SU-DHL-6 (cell line): ENCODE measurements around the gene NFIB.

Experiments used
- H2AFZ ChIP-seq: fragments of 200-600 bp; sonication (generic); 2 replicates; pipeline ENCODE4 v1.6.1; 2014; ENCODE audit warnings: low read depth, mild to moderate bottlenecking, moderate library complexity, mixed read lengths, antibody characterized with exemption, low read length; ENCODE audit not compliant: severe bottlenecking
- H3F3A ChIP-seq: fragments of 200-600 bp; shearing (Covaris generic); 2 replicates; pipeline ENCODE4 v1.6.0; 2016; ENCODE audit warnings: antibody characterized with exemption, mild to moderate bottlenecking; ENCODE audit not compliant: insufficient read depth
- H3K27ac ChIP-seq: fragments of 200-600 bp; sonication (generic); 2 replicates; pipeline ENCODE4 v1.5.1; 2016; ENCODE audit warnings: low read depth, mild to moderate bottlenecking, low read length, moderate library complexity, mixed read lengths
- H3K27me3 ChIP-seq: fragments of 200-600 bp; sonication (generic), shearing (Covaris generic); 2 replicates; pipeline ENCODE4 v1.6.0; 2014; ENCODE audit warnings: mild to moderate bottlenecking, low read length
- H3K36me3 ChIP-seq: fragments of 200-600 bp; sonication (generic); 2 replicates; pipeline ENCODE4 v1.6.1; 2014; ENCODE audit warnings: mild to moderate bottlenecking, low read length, mixed read lengths
- H3K4me2 ChIP-seq: fragments of 300-600, 200-600 bp; shearing (Covaris generic), sonication (generic); 2 replicates; pipeline ENCODE4 v1.6.0; 2014; ENCODE audit warnings: low read length, low read depth, mild to moderate bottlenecking; ENCODE audit not compliant: poor library complexity, severe bottlenecking
- H3K4me3 ChIP-seq: fragments of 200-600 bp; sonication (generic); 2 replicates; pipeline ENCODE4 v1.5.1; 2014; ENCODE audit warnings: antibody characterized with exemption, low read length, mild to moderate bottlenecking, mixed read lengths; ENCODE audit not compliant: insufficient read depth, poor library complexity, severe bottlenecking
- H3K79me2 ChIP-seq: fragments of 200-600 bp; sonication (generic); 2 replicates; pipeline ENCODE4 v1.6.1; 2014; ENCODE audit warnings: mild to moderate bottlenecking, low read length, moderate library complexity; ENCODE audit not compliant: insufficient read depth
- H3K9ac ChIP-seq: fragments of 200-600 bp; sonication (generic); 2 replicates; pipeline ENCODE4 v1.7.0; 2014; ENCODE audit warnings: mild to moderate bottlenecking, low read length
- H3K9me2 ChIP-seq: fragments of 200-600 bp; sonication (generic); replicated peaks from 2 replicates; pipeline ENCODE4 v1.6.1; 2014; ENCODE audit warnings: low read length; ENCODE audit not compliant: insufficient read depth
- H3K9me3 ChIP-seq: fragments of 200-600 bp; sonication (generic); 2 replicates; pipeline ENCODE4 v1.6.1; 2014; ENCODE audit warnings: low read length, mixed read lengths; ENCODE audit not compliant: insufficient read depth
- H4K20me1 ChIP-seq: fragments of 200-600 bp; sonication (generic); 2 replicates; pipeline ENCODE4 v1.6.1; 2014; ENCODE audit warnings: low read depth, mild to moderate bottlenecking, antibody characterized with exemption, low read length, moderate library complexity, mixed read lengths
- CTCF ChIP-seq: fragments of 200-600 bp; sonication (generic); IDR thresholded peaks from one replicate; pipeline ENCODE4 v1.5.1; 2017; ENCODE audit warnings: antibody characterized with exemption, mild to moderate bottlenecking, low read length, moderate library complexity; ENCODE audit not compliant: insufficient read depth, poor library complexity, severe bottlenecking
- EZH2phosphoT487 ChIP-seq: fragments of 200-600 bp; sonication (generic), shearing (Covaris generic); conservative IDR thresholded peaks from 2 replicates; pipeline ENCODE4 v1.6.1; 2018; ENCODE audit warnings: mild to moderate bottlenecking, antibody characterized with exemption, low read length, moderate library complexity, mixed read lengths

NFIB gene

GRCh38 chr9:14157191-14157590 is 156.8 kb downstream of the NFIB start:
- Histone ChIP-seq H3K4me3 (no peak overlapping the region), H2AFZ (no peak overlapping the region), H3K9me3 (no peaks in the 10 kb centered on the region), H3K4me2 (no peak overlapping the region), H3K9me2 (no peaks in the 10 kb centered on the region), H3K79me2 (no peaks in the 10 kb centered on the region), H3K9ac (no peak overlapping the region), H3K27me3 (no peaks in the 10 kb centered on the region), H3K27ac (no peak overlapping the region), H3F3A (no peaks in the 10 kb centered on the region), H4K20me1 (no peaks in the 10 kb centered on the region), H3K36me3 (no peaks in the 10 kb centered on the region)
- TF ChIP-seq CTCF = no peak
- no peak for TF ChIP-seq EZH2phosphoT487

GRCh38 chr9:14156046-14156445 is 157.9 kb downstream of the NFIB start:
- Histone ChIP-seq H3K79me2 (no peaks in the 10 kb centered on the region), H3K36me3 (no peaks in the 10 kb centered on the region), H3K4me2 (no peak overlapping the region), H3K27ac (no peak overlapping the region), H3K9me2 (no peaks in the 10 kb centered on the region), H3K27me3 (no peaks in the 10 kb centered on the region), H3K4me3 (no peak overlapping the region), H3K9me3 (no peaks in the 10 kb centered on the region), H3K9ac (no peak overlapping the region), H4K20me1 (no peaks in the 10 kb centered on the region), H3F3A (no peaks in the 10 kb centered on the region), H2AFZ (no peak overlapping the region)
- TF ChIP-seq CTCF (no peak), EZH2phosphoT487 (no peak)

- H3K9me3 ChIP-seq = no peaks in the 10 kb centered on the region
- H4K20me1 ChIP-seq = no peaks in the 10 kb centered on the region
- no peaks in the 10 kb centered on the region for H3K36me3 ChIP-seq
- no peaks in the 10 kb centered on the region for H3K27me3 ChIP-seq
- H3K79me2 ChIP-seq = no peaks in the 10 kb centered on the region
- TF ChIP-seq EZH2phosphoT487 (no peak), CTCF (no peak)
- H3K9me2 ChIP-seq = no peaks in the 10 kb centered on the region
- no peaks in the 10 kb centered on the region for H3F3A ChIP-seq
- H3K9ac ChIP-seq = no peak overlapping the region
- no peak overlapping the region for H2AFZ ChIP-seq
- no peak overlapping the region for H3K4me3 ChIP-seq
- H3K27ac ChIP-seq = no peak overlapping the region
- no peak overlapping the region for H3K4me2 ChIP-seq
Measured at GRCh38 chr9:14155237-14155636, 158.7 kb downstream of the NFIB start.
